ENCODE results near the gene FLNA.

- TF ChIP-seq POLR2AphosphoS5 (IDR thresholded peaks at IDR 0.05) (peak in 1 of 3 donors; percentile 89), CTCF (IDR thresholded peaks at IDR 0.05) (no peak), POLR2A (IDR thresholded peaks at IDR 0.05) (peak; percentile 68)
Observed at GRCh38 chrX:154378059-154378798, 3.8 kb upstream of the FLNA start.

Data from breast epithelium (tissue), 3 donors.